HCT116 (cell line): ENCODE results near the gene GNG7. TPM values are rescaled to one million over a fixed set of nuclear protein-coding genes. Genes with fewer than 3 reads are reported as not detected.

ENCODE experiments used
- ATAC-seq: fragments of 200-7000 bp; cut with Tn5 transposase; 2 replicates; pipeline ENCODE4 v1.9.1; 2020; ENCODE audit warnings: mild to moderate bottlenecking, moderate library complexity
- BruUV-seq: library from RNA; stranded (reverse); fragments of 400-500 nt; replicated peaks from 2 replicates; lab custom pipeline; 2021; lab: Mats Ljungman, UMichigan
- CTCF ChIA-PET: fragments of 300-600 bp; sonication (Branson Sonifier 250); formaldehyde crosslinking; loops from one replicate; lab custom pipeline; 2021; ENCODE audit warnings: antibody characterized with exemption; lab: Charles Lee
- POLR2A ChIA-PET: fragments of 300-600, 350-600 bp; sonication (Branson Sonifier 250); formaldehyde crosslinking; loops from one replicate; lab custom pipeline; 2021; ENCODE audit warnings: antibody characterized with exemption; lab: Charles Lee
- RAD21 ChIA-PET, 2 experiments: fragments of 300-600 bp; sonication (Branson Sonifier 250); formaldehyde crosslinking; loops; one replicate each; lab custom pipeline; 2023; ENCODE audit warnings: low total read pairs in 2 of 2; ENCODE audit not compliant: uncharacterized antibody in 2 of 2, unreplicated experiment in 2 of 2, low non-redundant PET in 1 of 2; lab: Charles Lee
- DNase-seq: peaks from one replicate; pipeline ENCODE4 v3.0.0-alpha.2; 2010; ENCODE audit warnings: low read depth, low spot score
- H2AFZ ChIP-seq: fragments of 200-600 bp; shearing (Covaris generic), sonication (generic); 2 replicates; pipeline ENCODE4 v1.6.1; 2017; ENCODE audit warnings: low read depth, mixed run types, mixed read lengths, antibody characterized with exemption, low read length; ENCODE audit not compliant: poor library complexity, severe bottlenecking
- H3K27ac ChIP-seq: 2 replicates; pipeline ENCODE4 v1.5.1; 2012; ENCODE audit warnings: low read depth, low read length
- H3K27me3 ChIP-seq: fragments of 200-600 bp; sonication (generic); 2 replicates; pipeline ENCODE4 v1.6.1; 2016; ENCODE audit warnings: mixed run types, low read length, mixed read lengths; ENCODE audit not compliant: insufficient read depth
- H3K36me3 ChIP-seq, 2 experiments: fragments of 200-500 bp in 1 of 2; fragments of 200-600 bp in 1 of 2; sonication (Bioruptor generic) in 1 of 2; sonication (generic) in 1 of 2; 2 replicates each; pipeline versions ENCODE4 v1.5.1 to v1.6.1; 2014 to 2016; ENCODE audit warnings: low read length in 2 of 2, inconsistent platforms in 1 of 2, mixed read lengths in 1 of 2, mixed run types in 1 of 2; ENCODE audit not compliant: insufficient read depth in 2 of 2, control insufficient read depth in 1 of 2
- H3K4me1 ChIP-seq, 2 experiments: fragments of 200-600 bp in 1 of 2; sonication (generic) in 1 of 2; 2 replicates each; pipeline versions ENCODE4 v1.5.1 to v1.6.1; 2012 to 2017; ENCODE audit warnings: low read length in 2 of 2, inconsistent platforms in 1 of 2, mild to moderate bottlenecking in 1 of 2, mixed read lengths in 1 of 2, mixed run types in 1 of 2, moderate library complexity in 1 of 2; ENCODE audit not compliant: insufficient read depth in 2 of 2, control insufficient read depth in 1 of 2
- H3K4me2 ChIP-seq: fragments of 200-600 bp; sonication (generic); 2 replicates; pipeline ENCODE4 v1.6.1; 2017; ENCODE audit warnings: mixed run types, low read length, mixed read lengths
- H3K4me3 ChIP-seq, 2 experiments: fragments of 200-600 bp in 1 of 2; sonication (generic) in 1 of 2; replicated peaks in 1 of 2; 2 replicates each; pipeline ENCODE4 v1.5.1; 2011 to 2016; ENCODE audit warnings: low read length in 2 of 2, control low read depth in 1 of 2, low read depth in 1 of 2, mild to moderate bottlenecking in 1 of 2, mixed read lengths in 1 of 2, mixed run types in 1 of 2
- H3K79me2 ChIP-seq: fragments of 200-600 bp; sonication (generic); 2 replicates; pipeline ENCODE4 v1.6.1; 2017; ENCODE audit warnings: mild to moderate bottlenecking, mixed run types, low read length, moderate library complexity, mixed read lengths; ENCODE audit not compliant: insufficient read depth
- H3K9ac ChIP-seq: fragments of 200-600 bp; sonication (generic); 2 replicates; pipeline ENCODE4 v1.6.1; 2016; ENCODE audit warnings: low read length, mixed read lengths
- H3K9me2 ChIP-seq: fragments of 200-600 bp; sonication (generic), shearing (Covaris generic); 2 replicates; pipeline ENCODE4 v1.6.1; 2017; ENCODE audit warnings: mixed run types, mild to moderate bottlenecking, moderate library complexity; ENCODE audit not compliant: insufficient read depth
- H3K9me3 ChIP-seq, 2 experiments: fragments of 200-500 bp in 1 of 2; fragments of 200-600 bp in 1 of 2; sonication (Bioruptor generic) in 1 of 2; sonication (generic) in 1 of 2; 2 replicates each; pipeline ENCODE4 v1.6.1; 2014 to 2017; ENCODE audit warnings: low read length in 2 of 2, mixed read lengths in 2 of 2, inconsistent platforms in 1 of 2, low read depth in 1 of 2, mild to moderate bottlenecking in 1 of 2, mixed run types in 1 of 2, moderate library complexity in 1 of 2; ENCODE audit not compliant: control insufficient read depth in 1 of 2, insufficient read depth in 1 of 2
- H4K20me1 ChIP-seq: fragments of 200-600 bp; sonication (generic), shearing (Covaris generic); 2 replicates; pipeline ENCODE4 v1.6.1; 2017; ENCODE audit warnings: mixed run types, mild to moderate bottlenecking, moderate library complexity; ENCODE audit not compliant: insufficient read depth
- CEBPB ChIP-seq: IDR thresholded peaks from 2 replicates; pipeline ENCODE4 v1.6.1; 2012; ENCODE audit warnings: low read depth
- EGR1 ChIP-seq: IDR thresholded peaks from 2 replicates; pipeline ENCODE4 v1.6.1; 2012; ENCODE audit warnings: low read depth
- ELF1 ChIP-seq: IDR thresholded peaks from 2 replicates; pipeline ENCODE4 v1.6.1; 2012; ENCODE audit warnings: low read depth, borderline replicate concordance
- EZH2phosphoT487 ChIP-seq: fragments of 200-600 bp; IDR thresholded peaks from 2 replicates; pipeline ENCODE4 v1.6.1; 2018; ENCODE audit warnings: antibody characterized with exemption, borderline replicate concordance
- FOSL1 ChIP-seq: IDR thresholded peaks from 2 replicates; pipeline ENCODE4 v1.6.1; 2012; ENCODE audit warnings: low read depth
- JUND ChIP-seq: IDR thresholded peaks from 2 replicates; pipeline ENCODE4 v1.6.1; 2012
- MAX ChIP-seq: IDR thresholded peaks from 2 replicates; pipeline ENCODE4 v1.6.1; 2012
- POLR2AphosphoS5 ChIP-seq: IDR thresholded peaks from 2 replicates; pipeline ENCODE4 v1.6.1; 2011; ENCODE audit warnings: mild to moderate bottlenecking, low read depth, low read length, moderate library complexity
- RAD21 ChIP-seq: IDR thresholded peaks from 2 replicates; pipeline ENCODE4 v1.6.1; 2012; ENCODE audit warnings: low read depth, mild to moderate bottlenecking
- SIN3A ChIP-seq: IDR thresholded peaks from 2 replicates; pipeline ENCODE4 v1.6.1; 2012; ENCODE audit warnings: low read depth
- SP1 ChIP-seq: IDR thresholded peaks from 2 replicates; pipeline ENCODE4 v1.6.1; 2012; ENCODE audit warnings: low read depth
- YY1 ChIP-seq: IDR thresholded peaks from 2 replicates; pipeline ENCODE4 v1.6.1; 2011; ENCODE audit warnings: low read length, low read depth, moderate library complexity, mild to moderate bottlenecking; ENCODE audit not compliant: insufficient replicate concordance; ENCODE audit errors: extremely low read depth
- ZFX ChIP-seq: fragments of 450-650 bp; IDR thresholded peaks from 2 replicates; pipeline ENCODE4 v1.6.1; 2017
- ZNF274 ChIP-seq: fragments of 200-500 bp; sonication (Bioruptor generic); IDR thresholded peaks from 2 replicates; pipeline ENCODE4 v1.6.1; 2014; ENCODE audit warnings: mild to moderate bottlenecking, low read depth, low read length, inconsistent platforms
- intact Hi-C: fragments of 100-400 bp; cut with micrococcal nuclease; formaldehyde crosslinking; loops from 2 replicates; pipeline ENCODE4 v1.10.0; 2022
- total RNA-seq: library from RNA; stranded (reverse); gene quantifications from one replicate; pipeline ENCODE4 v1.2.1, GENCODE V29; 2021; ENCODE audit not compliant: unreplicated experiment
- TF ChIP-seq, protein P1 (sequence below): IDR thresholded peaks from 2 replicates; pipeline ENCODE4 v1.6.1; 2012; ENCODE audit warnings: low read depth

Gene GNG7
- total RNA-seq, 1 experiment from 2014 or later: 11.3 TPM

DNA sequence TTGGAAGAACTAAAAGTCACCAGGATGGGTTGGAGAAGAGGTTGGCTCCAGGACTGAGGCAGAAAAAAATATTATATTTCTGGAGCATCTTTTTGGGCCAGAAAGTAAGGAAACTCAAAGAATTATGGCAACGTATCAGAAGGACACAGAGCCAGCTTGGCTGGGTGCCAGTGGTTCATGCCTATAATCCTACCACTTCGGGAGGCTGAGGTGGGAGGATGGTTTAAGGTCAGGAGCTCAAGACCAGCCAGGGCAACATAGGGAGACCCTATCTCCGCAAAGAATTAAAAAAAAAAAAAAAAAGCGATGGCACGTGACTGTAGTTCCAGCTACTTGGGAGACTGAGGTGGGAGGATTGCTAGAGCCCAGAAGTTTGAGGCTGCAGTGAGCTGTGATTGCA is 118.5 kb downstream of the GNG7 start:
- Histone ChIP-seq H3K4me2 (no peak overlapping the region), H3K27ac (no peak overlapping the region), H3K9ac (no peak overlapping the region), H4K20me1 (no peaks in the 10 kb centered on the region), H3K4me3 (no peak overlapping the region), H3K36me3 (no peaks in the 10 kb centered on the region), H3K9me3 (0 out of 4 replicates have a peak, but pooled peaks cover 0 to 7% of the 10 kb centered on the region in 2 experiments), H3K27me3 (no peaks in the 10 kb centered on the region), H3K79me2 (no peaks in the 10 kb centered on the region), H2AFZ (no peak overlapping the region), H3K4me1 (peaks cover 11 to 27% of the 10 kb centered on the region in 2 experiments; a peak in 3 of 4 replicates), H3K9me2 (no peaks in the 10 kb centered on the region)
- DNase-seq (no peak), ATAC-seq (no peak)
- CTCF ChIA-PET: no interaction called here
- POLR2A ChIA-PET: no interaction called here
- BruUV-seq: no TSS peak
- intact Hi-C loops: no loop called here
- TF ChIP-seq YY1: no peak
- TF ChIP-seq SP1: no peak
- no peak for TF ChIP-seq ELF1
- no peak for TF ChIP-seq EGR1
- TF ChIP-seq SIN3A: no peak
- no peak for TF ChIP-seq ZFX
- TF ChIP-seq MAX: no peak
- TF ChIP-seq, protein P1, sequence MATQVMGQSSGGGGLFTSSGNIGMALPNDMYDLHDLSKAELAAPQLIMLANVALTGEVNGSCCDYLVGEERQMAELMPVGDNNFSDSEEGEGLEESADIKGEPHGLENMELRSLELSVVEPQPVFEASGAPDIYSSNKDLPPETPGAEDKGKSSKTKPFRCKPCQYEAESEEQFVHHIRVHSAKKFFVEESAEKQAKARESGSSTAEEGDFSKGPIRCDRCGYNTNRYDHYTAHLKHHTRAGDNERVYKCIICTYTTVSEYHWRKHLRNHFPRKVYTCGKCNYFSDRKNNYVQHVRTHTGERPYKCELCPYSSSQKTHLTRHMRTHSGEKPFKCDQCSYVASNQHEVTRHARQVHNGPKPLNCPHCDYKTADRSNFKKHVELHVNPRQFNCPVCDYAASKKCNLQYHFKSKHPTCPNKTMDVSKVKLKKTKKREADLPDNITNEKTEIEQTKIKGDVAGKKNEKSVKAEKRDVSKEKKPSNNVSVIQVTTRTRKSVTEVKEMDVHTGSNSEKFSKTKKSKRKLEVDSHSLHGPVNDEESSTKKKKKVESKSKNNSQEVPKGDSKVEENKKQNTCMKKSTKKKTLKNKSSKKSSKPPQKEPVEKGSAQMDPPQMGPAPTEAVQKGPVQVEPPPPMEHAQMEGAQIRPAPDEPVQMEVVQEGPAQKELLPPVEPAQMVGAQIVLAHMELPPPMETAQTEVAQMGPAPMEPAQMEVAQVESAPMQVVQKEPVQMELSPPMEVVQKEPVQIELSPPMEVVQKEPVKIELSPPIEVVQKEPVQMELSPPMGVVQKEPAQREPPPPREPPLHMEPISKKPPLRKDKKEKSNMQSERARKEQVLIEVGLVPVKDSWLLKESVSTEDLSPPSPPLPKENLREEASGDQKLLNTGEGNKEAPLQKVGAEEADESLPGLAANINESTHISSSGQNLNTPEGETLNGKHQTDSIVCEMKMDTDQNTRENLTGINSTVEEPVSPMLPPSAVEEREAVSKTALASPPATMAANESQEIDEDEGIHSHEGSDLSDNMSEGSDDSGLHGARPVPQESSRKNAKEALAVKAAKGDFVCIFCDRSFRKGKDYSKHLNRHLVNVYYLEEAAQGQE: no peak
- TF ChIP-seq FOSL1: no peak
- no peak for TF ChIP-seq POLR2AphosphoS5
- no peak for TF ChIP-seq CEBPB
- TF ChIP-seq ZNF274: no peak
- TF ChIP-seq JUND: no peak
- no peak for TF ChIP-seq RAD21
- no peak for TF ChIP-seq EZH2phosphoT487
- RAD21 ChIA-PET: no interaction called here
